ENCODE measurements around the gene WNK4.

The WNK4 gene

DNA sequence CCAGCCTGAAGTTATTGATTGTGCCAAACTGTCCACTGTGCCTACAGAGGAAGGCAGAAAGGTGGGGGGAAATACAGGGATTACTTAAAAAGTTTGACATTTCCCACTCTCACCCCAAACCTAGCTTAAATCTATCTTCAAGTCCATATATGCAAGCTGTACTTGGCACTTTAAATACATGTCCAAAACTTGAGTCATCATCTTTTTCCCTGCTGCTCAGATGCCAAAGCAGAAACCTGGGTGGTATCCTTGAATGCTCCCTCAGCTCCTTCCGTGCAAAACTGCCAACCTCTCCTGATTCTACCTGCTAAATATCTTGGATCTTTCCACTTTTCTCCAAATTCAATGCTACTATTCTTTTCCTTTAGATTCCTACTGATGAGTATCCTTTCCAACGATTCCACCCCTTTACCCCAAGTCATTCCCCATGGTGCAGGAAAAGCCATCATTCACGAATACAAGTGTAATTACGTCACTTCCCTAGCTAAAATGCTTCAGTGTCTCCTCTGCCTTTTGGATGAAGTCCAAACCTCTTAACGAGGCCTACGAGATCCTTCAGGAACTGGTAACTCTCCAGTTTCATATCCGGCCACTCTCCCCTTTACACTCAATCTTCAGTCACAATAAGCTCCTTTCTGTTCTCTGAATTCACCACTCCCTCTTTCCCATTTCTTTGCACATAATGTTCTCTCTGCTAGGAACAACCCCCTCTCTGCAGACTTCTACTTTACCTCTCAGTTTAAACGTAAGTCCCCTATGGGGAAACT is 34.4 kb downstream of the WNK4 start:
- no peak for TF ChIP-seq JUND (IDR thresholded peaks at IDR 0.05; ENCODE audit: low read depth)
- in situ Hi-C loops (cut with HindIII; ENCODE audit: low pct_unique_long_range_greater_than_20kb, low sequenced_read_pairs): no loop called here
- DNase-seq (ENCODE audit: low read depth in 1 of 2, low spot score in 1 of 2): no peak

- TF ChIP-seq JUND (IDR thresholded peaks at IDR 0.05; ENCODE audit: low read depth): no peak
- in situ Hi-C loops (cut with HindIII; ENCODE audit: low pct_unique_long_range_greater_than_20kb, low sequenced_read_pairs): no loop called here
- no peak for DNase-seq (ENCODE audit: low read depth in 1 of 2, low spot score in 1 of 2)
These were observed 37.5 kb downstream of the WNK4 start for GRCh38 chr17:42817866-42818265.

GRCh38 chr17:42818379-42818778 is 38.0 kb downstream of the WNK4 start:
- TF ChIP-seq JUND (IDR thresholded peaks at IDR 0.05; ENCODE audit: low read depth): no peak
- in situ Hi-C loops (cut with HindIII; ENCODE audit: low pct_unique_long_range_greater_than_20kb, low sequenced_read_pairs): no loop called here
- DNase-seq (ENCODE audit: low read depth in 1 of 2, low spot score in 1 of 2): no peak

GRCh38 chr17:42819939-42820535 is 39.6 kb downstream of the WNK4 start:
- no peak for TF ChIP-seq JUND (IDR thresholded peaks at IDR 0.05; ENCODE audit: low read depth)
- DNase-seq (ENCODE audit: low read depth in 1 of 2, low spot score in 1 of 2): peak in 1 of 2 experiments; percentile 80
- in situ Hi-C loops (cut with HindIII; ENCODE audit: low pct_unique_long_range_greater_than_20kb, low sequenced_read_pairs): no loop called here

GRCh38 chr17:42821176-42821575 is 40.8 kb downstream of the WNK4 start:
- DNase-seq (ENCODE audit: low read depth in 1 of 2, low spot score in 1 of 2): no peak
- in situ Hi-C loops (cut with HindIII; ENCODE audit: low pct_unique_long_range_greater_than_20kb, low sequenced_read_pairs): no loop called here
- TF ChIP-seq JUND (IDR thresholded peaks at IDR 0.05; ENCODE audit: low read depth): no peak

- in situ Hi-C loops (cut with HindIII; ENCODE audit: low pct_unique_long_range_greater_than_20kb, low sequenced_read_pairs): no loop called here
These were observed 47.1 kb downstream of the WNK4 start for GRCh38 chr17:42827472-42827871.

GRCh38 chr17:42830971-42831370 is 50.6 kb downstream of the WNK4 start:
- no peak for DNase-seq (ENCODE audit: low read depth in 1 of 2, low spot score in 1 of 2)
- in situ Hi-C loops (cut with HindIII; ENCODE audit: low pct_unique_long_range_greater_than_20kb, low sequenced_read_pairs): no loop called here
- TF ChIP-seq JUND (IDR thresholded peaks at IDR 0.05; ENCODE audit: low read depth): no peak

More at GRCh38 chr17:42827472-42827871, 47.1 kb downstream of the WNK4 start:
- no peak for TF ChIP-seq JUND (IDR thresholded peaks at IDR 0.05; ENCODE audit: low read depth)
- DNase-seq (ENCODE audit: low read depth in 1 of 2, low spot score in 1 of 2): no peak

DNA sequence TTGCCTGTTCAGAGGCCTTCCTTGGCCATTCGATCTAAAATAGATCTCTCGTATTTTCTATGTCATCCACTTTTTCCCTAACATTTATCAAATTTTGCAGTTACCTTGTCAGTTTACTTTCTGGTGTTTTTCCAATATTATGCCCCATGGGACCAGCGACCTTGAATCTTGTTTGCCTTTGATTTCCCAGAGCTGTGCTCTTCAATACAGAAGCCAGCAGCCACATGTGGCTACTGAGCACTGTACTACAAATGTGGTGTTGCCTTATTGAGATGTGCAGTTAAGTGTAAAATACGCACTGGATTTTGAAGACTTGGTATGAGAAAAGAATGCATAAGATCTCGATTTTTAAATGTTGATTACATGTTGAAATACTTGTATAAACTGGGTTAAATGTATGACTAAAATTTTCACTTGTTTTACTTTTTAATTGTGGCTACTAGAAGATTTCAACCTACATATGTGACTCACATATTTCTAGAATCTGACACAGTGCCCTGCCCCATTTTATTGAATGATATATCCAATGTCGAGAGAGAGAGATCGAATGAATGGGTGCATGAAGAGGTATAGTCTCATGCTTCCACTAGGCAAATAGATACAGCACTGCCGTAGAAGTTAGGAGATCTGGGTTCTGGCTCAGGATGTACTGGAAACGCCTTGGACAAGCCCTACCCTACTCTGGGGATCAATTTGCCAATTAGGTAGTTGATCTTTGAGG is 52.0 kb downstream of the WNK4 start:
- TF ChIP-seq JUND (IDR thresholded peaks at IDR 0.05; ENCODE audit: low read depth): no peak
- in situ Hi-C loops (cut with HindIII; ENCODE audit: low pct_unique_long_range_greater_than_20kb, low sequenced_read_pairs): no loop called here
- no peak for DNase-seq (ENCODE audit: low read depth in 1 of 2, low spot score in 1 of 2)

- DNase-seq (ENCODE audit: low read depth in 1 of 2, low spot score in 1 of 2): peak; percentile 93 to 94
- in situ Hi-C loops (cut with HindIII; ENCODE audit: low pct_unique_long_range_greater_than_20kb, low sequenced_read_pairs): no loop called here
- no peak for TF ChIP-seq JUND (IDR thresholded peaks at IDR 0.05; ENCODE audit: low read depth)
These were observed 52.7 kb downstream of the WNK4 start, which contains the start of gene PSME3 for GRCh38 chr17:42832934-42833766. Gene PSME3, plus strand, starts transcription at chr17:42833397. Its CDS starts 235 bp downstream, at chr17:42833632.

GRCh38 chr17:42833767-42834422 is 53.5 kb downstream of the WNK4 start:
- in situ Hi-C loops (cut with HindIII; ENCODE audit: low pct_unique_long_range_greater_than_20kb, low sequenced_read_pairs): no loop called here
- DNase-seq (ENCODE audit: low read depth in 1 of 2, low spot score in 1 of 2): no peak
- TF ChIP-seq JUND (IDR thresholded peaks at IDR 0.05; ENCODE audit: low read depth): no peak

GRCh38 chr17:42835732-42836131 is 55.3 kb downstream of the WNK4 start:
- no peak for DNase-seq (ENCODE audit: low read depth in 1 of 2, low spot score in 1 of 2)
- TF ChIP-seq JUND (IDR thresholded peaks at IDR 0.05; ENCODE audit: low read depth): no peak
- in situ Hi-C loops (cut with HindIII; ENCODE audit: low pct_unique_long_range_greater_than_20kb, low sequenced_read_pairs): no loop called here
